Measurements from ENCODE around the gene ALDOB.

Gene ALDOB

DNA sequence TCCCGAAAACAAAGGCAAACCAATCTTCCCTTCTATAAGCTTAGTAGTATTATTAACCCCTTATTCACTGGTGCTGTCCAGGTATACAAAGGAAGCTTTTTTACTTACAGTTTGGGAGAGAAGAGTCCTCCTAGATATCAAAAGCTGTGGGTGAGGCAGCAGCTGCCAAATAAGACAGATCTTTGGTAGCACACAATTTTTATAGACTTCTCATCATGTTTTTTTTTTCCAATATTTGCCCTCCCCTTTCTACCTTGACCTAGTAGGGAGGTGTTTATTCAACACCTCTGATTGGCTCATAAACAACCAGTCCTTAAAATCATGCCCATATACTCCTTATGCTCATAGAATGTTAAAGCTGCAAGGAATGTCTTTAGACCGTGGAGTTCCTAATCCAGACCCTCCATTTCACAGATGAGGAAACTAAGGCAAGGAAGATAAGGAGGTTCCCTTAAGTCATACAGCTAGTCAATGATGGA is at the start of gene ALDOB:
TSS of gene ALDOB (minus strand) at position 174 of the 479 bp plus-strand sequence. CDS start 4,887 bp downstream, outside the sequence.
- DNase-seq = no peak

DNA sequence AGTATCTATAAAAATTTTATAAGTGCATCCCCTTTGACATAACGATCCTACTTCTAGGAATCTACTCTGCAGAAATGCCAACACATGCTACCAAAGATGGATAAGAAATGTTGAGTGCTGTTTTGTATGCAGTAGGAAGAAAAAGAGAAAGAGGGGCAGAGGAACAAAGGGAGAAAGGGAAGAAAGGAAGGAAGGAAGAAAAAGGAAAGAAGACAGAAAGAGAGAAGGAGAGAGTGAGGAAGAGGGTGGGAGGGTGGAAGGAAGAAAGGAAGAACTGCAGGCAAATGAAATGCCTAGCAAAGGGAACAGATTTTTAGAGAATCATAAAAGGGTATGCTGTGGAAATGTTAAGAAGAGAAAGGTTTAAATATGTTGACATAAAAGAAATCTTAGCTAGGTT is 48.5 kb upstream of the ALDOB start:
- DNase-seq = no peak

DNA sequence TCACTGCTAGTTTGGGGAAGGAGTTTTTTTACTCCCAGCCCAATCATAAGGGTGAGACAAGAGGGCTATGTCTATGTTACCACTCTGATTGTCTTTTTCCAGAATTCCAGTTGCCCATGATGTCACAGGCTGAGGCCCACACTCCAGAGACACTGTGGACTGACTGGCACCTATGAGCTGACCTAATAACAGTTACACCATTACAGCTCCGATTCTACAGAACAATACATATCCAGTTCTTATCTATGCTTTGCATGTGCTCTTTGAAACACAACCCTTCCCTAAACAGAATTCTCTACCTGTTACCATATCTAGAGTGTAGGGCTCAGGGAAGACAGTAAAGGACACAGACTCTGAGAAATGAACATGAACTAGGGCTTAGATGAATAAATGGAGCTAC is 45.7 kb upstream of the ALDOB start:
- no peak for DNase-seq

DNA sequence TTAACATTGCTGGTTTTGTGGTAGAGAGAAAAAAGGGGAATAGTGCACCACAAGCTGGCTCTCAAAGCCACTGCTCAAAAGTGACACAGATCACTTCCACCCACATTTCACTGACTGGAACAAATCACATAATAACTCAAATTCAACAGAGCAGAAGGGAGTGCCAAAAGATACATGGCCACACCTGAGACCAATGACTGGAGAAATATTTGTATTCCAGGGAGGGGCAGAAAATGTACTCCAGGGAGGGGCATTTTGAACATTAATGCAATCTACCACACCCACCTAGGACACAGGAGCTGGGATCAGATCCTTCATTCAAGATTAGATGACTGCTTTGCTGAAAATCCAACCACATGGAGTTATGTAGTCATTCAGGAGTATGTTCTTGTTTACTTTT is 44.8 kb upstream of the ALDOB start:
- no peak for DNase-seq

DNA sequence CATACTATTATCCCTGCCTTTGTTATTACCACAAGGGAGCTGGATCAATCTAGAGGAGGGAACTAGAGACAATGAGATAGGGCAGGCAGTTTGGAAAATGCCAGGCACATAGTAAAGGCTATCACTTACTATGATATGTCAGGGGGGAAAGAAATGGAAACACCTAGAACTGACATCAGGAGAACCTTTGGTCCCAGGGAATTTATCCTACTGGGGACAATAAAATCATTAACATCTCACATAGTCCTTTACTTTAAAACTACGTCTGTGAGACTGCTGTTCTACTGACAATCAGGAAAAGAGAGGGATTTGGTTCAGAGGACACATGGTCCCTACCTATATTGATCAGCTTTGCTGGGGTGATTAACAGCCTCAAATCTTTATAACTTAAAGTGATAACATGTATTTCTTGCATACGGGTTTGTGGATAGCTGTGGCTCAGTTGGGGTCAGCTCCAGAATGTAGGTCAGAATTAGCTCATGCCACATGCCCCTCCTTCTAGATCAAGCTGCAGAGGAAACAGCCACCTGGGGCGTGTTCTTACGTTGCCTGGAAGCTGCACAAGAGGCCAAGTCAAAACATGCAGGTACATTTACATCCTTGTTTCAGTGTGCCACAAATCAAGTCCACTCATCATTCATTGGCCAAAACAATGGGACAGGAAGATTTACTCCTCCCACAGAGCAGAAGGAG is 43.9 kb upstream of the ALDOB start:
- no peak for DNase-seq

DNA sequence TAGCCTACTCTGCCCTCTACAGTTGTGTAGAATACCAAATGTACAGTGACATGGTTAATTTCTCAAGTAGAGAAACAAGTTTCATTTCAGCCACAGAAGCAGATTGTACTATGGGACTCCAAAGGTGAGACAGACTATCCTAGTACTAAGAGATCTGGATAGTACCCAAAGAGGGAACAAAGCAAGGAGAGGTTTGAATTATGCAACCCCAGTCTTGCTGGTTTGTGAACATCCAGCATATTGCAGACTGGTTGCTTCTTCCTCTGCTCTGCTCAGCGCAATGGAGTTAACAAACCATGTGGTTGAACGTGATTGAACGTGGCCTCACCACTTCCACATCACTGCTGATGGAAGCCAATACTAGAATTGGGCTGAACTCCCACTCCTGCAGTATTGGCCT is 43.3 kb upstream of the ALDOB start:
- DNase-seq = no peak

DNA sequence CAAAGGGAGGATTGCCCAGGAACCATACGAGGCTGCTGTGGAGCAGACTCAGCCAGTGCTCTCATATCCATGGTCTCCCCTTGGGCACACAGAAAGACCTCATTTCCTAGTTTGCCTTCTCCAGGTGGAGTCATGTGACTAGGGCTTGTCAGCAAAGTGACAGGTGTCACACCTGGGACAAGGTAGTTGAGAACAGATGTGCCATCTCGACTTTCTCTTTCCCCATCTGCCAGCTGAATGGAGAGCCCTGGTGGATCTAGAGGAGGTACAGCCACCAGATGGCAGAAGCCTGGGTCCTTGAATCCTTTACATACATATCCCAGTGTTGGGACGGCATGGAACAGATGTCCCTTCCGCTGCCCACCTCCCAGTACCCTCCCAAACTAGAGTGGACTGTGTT is 42.9 kb upstream of the ALDOB start:
- no peak for DNase-seq

DNA sequence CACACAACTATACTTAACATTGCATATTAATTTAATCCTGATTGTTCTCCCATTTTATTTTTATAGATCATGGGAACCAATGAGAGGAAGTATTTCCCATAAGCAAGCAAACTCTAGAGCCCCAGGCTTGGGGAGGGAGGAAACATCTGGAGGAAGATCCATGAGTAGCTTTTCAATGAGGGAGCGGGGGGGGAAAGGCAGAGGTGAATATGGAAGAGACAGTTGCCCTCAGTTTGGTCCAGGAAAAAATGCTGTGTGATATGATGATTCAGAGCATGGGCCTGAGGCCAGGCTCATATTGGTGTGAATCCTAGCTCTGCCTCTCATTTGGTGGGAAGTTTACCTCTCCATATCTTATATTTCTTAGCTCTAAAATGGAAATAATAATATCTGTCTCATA is 42.2 kb upstream of the ALDOB start:
- DNase-seq = no peak

DNA sequence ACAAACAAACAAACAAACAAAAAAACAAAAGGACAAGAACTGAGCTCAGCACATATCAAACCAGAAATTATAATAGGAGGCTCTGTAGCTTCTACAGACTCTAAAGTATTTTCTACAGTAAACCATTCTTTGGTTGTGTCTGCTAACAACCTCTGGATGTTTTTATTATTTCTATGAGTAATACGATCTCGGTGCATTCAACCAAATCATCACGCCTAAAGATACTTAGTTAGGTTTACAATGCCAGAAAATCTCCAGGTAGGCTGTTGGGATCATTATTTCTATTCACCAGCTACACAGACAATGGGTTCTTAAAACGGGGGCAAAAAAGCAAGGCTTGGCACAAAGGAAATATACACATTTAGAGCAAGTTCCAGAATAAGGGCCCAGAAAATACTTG is 41.6 kb upstream of the ALDOB start:
- DNase-seq = no peak

DNA sequence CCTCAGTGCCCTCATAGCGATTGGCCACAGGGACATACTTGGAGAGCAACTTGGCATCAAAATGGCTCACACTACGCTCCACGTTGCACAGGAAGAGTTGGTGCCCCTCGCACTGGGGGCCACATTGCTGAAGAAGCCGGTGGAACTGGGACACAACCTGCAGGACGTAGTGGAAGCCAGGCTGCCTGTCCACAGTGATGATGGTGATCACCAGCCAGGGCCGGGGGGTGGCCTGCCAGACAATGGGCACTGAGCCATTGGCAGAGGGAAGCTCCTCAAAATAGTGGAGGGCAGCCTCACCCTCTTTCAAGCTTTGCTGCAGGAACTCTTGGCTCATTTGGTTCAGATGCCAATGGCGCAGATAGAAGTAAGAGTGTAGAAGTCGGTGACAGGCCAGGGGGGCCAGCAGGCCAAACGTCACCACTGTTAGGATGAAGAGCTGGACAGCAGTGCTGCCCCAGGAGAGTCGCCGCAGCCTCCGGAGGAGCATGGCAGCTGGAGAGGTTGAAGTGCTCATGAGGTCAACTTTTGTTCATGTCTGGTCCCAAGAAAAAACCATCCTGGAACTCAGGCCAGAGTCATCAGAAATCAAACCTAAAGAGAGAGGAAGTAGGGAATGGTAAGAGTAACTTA is 41.1 kb upstream of the ALDOB start:
- no peak for DNase-seq

DNA sequence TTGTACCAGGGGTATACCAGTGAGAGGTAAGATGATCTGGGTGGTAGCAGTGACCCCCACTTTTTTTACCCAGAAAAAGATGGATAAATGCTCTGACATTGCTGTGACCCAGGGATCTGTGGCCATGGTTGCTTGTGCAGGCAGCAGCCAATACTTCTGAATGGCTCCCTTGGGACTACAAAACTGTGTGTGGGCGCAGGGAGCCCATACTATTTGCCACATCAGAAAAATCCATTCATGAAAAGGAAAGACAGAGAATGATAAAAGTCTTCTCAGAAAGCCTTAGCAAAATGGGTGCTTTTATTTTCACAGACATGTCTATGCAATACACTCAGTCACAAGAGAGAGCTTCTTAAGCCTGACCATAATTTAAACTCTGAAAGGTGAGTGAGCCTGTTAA is 37.3 kb upstream of the ALDOB start:
- no peak for DNase-seq

DNA sequence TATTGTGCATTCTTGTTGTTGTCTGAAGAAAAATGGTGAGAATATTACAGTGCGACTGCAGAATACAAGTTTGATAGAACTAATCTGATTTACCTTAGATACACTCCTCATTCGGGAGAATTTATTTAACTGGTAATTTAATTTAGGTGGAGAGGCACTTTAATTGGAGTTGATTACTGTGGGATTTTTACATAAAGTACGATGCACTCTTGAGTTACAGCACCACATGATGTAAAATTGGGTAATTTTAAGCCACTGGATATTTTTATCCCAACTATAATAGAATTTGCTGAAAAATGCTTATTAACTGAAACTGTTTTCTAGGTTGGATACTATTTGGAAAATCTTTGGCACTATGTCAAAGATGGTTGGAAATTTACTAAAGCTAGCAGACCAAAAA is 35.4 kb upstream of the ALDOB start:
- no peak for DNase-seq

DNA sequence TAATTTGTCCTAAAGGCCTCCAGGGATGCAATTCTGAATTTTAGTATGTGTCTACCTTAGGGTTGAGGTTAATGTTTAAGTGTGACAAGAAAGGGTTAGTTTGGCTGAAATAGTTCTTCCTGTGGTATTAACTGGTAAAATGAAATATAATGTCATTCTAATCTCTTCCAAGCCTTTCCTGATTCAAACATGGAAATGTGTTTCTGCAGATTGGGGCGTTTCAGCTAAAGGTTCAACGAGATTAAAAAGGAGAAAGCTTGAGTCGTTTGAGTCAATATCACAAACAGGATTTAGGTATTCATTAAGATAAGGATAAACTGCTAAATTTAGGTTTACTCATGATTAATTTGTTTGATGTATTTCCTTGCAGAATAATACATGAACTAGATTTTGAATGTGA is 34.4 kb upstream of the ALDOB start:
- DNase-seq = no peak

DNA sequence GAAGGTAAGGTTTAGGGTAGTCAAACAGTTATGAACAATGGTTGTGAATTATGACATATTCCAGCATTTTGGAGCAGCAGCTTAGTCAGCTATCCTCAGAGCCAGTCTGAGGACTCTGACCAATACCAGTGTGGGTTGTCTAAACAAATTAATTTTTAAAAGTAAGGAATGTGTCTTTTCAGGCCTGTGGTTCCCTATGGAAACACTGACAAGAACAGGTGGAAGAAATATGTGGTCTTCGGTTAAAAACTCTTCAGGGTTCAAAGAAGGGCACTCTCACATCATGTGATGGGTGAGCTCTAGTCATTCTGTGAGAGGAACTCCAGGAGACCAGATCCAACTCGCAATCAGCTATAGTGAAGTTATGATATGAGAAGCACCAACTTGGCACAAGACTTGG is 33.5 kb upstream of the ALDOB start:
- no peak for DNase-seq

DNA sequence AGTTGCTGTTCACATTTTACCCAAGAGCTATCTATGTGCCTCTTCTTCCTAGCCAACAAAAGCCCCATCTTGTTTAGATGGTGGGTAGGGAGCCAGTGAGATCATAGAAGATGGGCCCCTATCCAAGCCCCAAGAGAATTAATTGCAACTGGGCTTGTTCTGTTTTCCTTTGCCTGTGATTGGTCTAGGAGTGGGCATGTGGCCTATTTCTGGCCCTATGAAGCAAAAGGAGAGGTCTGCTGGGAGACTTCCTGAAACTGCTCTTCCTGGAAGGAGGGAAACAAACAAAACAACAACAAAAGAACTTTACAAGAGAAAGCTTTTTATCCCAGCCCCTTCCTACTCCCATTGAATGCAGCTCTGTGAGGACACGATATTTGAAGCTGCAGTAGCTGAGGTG is 32.5 kb upstream of the ALDOB start:
- DNase-seq = no peak

DNA sequence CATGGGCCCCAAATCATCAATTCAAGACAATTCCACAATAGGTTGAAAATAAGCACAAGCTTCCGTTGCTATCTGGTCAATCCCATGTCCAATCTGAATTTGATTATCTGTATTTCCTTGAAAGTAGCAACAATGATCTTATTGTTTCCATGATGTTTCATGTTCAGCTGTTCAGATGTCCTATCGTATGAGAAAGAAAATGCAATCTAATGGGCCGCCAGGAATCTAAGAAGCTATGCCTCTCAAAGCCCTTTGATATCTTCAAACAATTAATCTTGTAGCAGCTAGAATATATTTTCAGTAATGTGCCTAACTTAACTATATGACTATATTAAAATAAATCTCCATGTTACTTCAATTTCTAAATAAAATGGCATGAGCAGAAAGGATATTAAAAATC is 32.1 kb upstream of the ALDOB start:
- DNase-seq = no peak

DNA sequence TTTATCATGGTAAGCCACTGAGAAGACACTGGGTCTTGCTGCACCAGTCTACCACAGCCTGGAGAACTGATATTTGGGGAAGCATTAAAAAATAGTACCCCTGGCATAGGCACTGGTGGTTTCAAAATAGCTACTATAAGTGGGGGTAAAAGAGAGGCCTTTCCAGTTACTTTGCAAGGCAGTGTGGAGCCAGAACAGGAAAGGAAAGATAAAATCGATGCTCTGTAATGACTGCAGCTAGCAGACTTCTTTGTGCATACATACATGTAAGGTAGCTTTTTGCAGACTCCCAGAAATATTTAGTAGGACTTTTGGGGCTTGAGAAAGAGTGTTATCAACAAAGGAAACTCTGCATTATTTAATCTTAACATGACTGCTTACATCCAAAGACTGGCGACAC is 31.3 kb upstream of the ALDOB start:
- DNase-seq = no peak

DNA sequence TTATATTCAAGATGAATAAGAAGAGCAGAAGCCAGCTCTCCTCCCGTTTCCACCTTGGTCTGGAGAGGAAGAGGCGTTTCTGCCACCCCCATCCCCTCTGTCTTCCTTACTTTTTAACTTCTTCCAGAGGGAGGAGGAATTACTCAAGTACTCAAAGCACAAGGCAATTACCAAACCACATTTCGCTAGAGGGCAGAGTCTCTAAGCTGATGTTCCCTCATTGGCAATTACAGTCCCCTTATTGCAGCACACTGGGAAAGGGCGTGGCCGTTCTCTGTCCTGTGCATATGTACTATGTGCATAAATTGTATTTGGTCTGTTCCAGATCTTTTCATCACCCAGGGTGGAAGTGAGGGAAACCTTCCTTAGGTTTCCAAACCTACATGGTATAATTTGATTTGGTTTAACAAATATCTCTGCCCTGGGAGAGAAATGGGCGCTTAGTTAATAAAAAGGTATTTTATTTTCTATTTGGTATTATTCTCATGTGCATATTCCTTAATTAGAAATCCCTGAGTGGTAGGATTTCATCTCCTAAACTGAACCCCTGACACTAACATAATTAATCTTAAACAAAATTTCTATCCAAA is 29.8 kb upstream of the ALDOB start:
- peak; percentile 52 for DNase-seq

DNA sequence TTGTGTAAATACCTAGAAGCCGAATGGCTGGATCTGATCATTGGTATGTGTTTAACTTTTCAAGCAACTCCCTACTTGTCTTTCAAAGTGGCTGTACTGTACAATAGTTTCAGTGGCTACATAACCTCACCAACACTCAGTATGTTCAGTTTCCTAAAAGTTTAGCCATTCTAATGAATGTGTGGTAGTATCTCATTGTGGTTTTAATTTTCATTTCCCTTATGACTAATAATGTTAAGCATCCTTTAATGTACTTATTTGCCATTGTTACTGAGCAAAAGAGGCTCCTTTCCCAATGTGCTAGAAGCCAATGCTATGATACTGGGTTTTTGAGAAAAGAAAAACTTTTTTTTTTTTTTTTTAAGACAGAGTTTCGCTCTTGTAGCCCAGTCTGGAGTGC is 27.8 kb upstream of the ALDOB start:
- no peak for DNase-seq

DNA sequence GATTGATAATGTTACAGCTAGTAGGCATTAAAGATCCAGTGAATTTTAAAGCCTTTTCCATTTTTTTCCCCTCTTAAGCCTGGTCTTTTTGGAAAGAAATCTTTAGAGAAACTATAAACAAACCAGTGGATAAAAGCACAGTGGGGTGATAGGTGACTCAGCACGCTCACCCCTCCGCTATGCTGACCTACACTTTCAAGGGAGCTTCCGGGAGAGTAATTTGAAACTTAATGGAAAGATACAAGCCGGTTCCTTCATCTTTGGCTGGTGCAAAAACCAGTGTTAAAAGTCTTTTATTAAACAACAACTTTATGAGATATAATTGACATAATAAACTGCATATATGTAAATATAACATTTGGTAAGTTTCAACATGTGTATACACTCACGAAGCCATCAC is 27.0 kb upstream of the ALDOB start:
- DNase-seq = no peak

DNA sequence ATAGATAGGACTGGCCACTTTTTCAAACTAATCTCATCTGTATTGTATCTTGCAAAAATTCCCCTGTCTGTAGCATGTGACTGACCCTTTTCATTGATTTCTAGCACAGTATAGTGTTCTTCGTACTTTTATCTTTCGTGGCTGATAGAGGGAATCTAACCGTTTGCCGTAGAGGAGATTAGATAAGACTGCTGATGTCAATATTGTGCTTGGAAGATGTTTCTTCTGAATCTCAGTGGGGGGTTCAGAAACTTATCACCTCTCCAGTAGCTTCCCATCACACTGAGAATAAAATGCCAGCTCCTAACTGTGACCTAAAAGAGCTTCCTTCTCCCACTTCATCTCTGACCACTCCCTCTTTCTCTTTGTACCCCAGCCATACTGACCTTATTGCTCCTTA is 25.4 kb upstream of the ALDOB start:
- DNase-seq = no peak

DNA sequence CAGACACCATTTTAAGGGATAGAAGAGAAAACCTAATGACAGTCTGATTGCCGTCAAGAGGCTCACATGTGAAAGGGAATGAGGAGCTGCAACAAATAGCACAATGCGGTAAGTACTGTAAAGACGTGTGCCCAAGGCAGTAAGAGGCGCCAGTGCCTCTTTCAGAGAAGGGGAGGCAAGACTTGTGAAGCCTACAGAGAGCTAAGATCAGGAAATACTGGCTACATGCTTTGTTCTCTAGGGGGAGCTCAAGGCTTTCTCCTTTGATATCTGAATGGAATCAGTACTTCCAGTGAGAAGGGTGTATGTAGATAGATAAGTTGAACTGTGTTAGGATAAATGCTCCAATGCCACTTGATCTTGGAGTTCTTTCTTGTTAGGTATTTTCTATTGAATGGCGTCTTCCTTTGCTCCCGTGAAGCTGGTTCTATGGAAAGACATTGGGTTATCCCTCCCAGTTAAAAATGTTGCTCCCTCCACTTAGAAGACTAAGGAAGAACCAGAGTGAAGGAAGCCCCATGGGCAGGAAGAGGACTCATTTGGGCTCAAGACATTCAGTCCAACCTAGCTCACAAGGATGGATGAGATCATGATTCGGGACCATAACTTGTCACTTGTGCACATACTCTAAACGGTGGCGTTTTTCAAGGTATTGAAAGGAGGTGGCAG is 23.5 kb upstream of the ALDOB start:
- peak; percentile 69 for DNase-seq

DNA sequence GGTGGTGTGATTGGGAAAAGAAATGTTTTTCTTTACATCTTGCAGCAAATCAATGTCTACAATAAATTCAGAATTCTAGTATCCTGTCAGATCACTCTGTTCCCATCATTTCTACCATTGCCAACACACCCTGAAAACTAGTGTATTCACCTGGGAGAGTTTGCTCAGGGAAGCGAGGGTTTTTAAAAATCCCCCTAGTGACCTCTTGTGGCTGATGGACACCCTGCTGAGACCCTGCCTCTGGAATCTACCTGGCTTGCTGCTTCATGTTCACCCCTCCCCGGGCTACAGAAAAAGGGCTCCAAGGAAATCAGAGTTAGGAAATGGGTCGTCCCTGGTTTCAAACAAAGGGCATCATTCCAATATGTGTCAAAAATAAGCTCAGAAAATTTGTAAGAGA is 21.4 kb upstream of the ALDOB start:
- DNase-seq = no peak

DNA sequence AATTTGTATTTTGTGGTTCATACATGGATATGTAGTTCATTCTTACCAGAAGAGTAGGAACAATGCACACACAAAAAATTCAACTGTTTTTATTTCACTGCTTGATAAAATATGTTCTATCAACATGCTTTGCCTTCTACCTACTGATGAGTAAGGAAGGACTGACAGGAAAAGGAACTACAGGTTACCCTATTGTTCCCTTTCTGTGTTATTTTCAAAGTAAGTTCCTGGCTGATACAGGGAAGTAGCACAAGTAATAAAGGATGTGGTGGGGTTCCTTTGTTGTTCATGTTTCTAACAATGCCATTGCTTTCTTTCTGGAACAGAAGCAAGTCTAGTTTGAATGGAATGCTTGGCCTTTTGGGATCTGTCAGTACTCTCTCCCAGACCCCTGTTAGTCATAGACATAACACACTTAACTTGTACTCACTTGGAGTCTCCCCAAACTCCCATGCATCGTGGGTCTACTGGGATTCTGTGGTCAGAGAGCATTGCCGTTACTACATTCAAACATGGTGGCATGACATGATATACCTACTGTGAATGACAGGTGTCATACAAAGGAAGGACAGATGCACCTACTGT is 20.2 kb upstream of the ALDOB start:
- DNase-seq = no peak

Data from suppressor macrophage treated with lipopolysaccharide for 4 hours (primary cell).